Measurements from ENCODE around the gene ICAM5. TPM values are rescaled to one million over a fixed set of nuclear protein-coding genes. Genes with fewer than 3 reads are reported as not detected.

ICAM5 gene
- total RNA-seq, 1 donor from 2014 or later = 0.30 TPM

DNA sequence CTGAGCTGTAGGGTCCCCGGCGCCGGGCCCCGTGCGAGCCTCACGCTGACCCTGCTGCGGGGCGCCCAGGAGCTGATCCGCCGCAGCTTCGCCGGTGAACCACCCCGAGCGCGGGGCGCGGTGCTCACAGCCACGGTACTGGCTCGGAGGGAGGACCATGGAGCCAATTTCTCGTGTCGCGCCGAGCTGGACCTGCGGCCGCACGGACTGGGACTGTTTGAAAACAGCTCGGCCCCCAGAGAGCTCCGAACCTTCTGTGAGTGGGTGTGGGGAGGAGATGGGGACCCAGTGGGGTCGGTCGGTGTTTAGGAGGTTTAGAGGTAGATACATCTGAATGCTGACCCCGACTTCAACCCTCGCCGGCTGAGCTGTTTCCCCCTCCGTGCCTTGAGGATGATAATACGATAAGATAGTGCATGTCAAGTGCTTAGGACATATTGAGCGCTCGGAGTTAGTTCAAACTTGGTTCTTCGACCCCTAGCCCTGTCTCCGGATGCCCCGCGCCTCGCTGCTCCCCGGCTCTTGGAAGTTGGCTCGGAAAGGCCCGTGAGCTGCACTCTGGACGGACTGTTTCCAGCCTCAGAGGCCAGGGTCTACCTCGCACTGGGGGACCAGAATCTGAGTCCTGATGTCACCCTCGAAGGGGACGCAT lies 1.9 kb downstream of the ICAM5 start:
- ATAC-seq = peak; percentile 12
- DNase-seq (ENCODE audit: low spot score) = no peak

DNA sequence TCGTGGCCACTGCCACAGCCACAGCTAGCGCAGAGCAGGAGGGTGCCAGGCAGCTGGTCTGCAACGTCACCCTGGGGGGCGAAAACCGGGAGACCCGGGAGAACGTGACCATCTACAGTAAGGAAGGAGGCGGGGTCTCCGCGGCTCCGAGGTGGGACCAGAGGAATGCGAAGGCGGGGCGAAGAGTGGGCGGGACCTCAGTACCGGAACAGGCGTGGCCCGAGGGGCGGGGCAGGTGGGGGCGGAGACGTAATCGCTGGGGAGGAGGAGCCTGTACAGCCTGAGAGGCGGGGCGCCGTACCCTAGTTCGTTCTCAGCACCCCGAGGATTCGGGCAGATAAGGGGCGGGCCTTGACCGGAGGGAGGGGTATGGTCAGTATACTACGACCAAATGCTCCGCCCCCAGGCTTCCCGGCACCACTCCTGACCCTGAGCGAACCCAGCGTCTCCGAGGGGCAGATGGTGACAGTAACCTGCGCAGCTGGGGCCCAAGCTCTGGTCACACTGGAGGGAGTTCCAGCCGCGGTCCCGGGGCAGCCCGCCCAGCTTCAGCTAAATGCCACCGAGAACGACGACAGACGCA lies 2.5 kb downstream of the ICAM5 start:
- peak; percentile 71 for ATAC-seq
- peak; percentile 72 for DNase-seq (ENCODE audit: low spot score)

DNA sequence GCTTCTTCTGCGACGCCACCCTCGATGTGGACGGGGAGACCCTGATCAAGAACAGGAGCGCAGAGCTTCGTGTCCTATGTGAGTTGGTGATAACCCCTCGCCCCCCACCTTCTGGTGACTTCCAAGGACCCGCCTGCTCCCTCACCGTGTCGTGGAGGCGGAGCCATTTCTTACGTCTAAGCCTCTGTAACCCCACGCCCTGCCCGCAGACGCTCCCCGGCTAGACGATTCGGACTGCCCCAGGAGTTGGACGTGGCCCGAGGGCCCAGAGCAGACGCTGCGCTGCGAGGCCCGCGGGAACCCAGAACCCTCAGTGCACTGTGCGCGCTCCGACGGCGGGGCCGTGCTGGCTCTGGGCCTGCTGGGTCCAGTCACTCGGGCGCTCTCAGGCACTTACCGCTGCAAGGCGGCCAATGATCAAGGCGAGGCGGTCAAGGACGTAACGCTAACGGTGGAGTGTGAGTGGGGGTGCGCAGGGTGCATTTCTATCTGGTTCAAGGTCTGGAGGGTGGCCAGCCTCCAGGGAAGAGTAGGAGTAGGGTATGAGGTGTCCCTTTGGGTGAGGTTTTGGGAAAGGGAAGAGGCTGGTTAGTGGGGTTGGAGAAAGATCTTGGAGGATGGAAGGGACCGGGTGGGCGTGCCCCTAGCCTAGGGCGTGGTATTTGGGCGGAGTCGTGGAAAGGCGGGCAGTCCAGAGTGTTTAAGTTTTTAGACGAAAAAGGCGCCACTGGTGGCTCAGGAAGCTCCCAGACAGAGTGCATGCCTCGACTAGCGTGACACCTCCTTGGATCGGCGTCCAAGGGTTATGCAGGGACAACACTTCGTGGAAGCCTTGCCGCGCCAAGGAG lies 3.3 kb downstream of the ICAM5 start:
- ATAC-seq (no peak), DNase-seq (ENCODE audit: low spot score) (no peak)

DNA sequence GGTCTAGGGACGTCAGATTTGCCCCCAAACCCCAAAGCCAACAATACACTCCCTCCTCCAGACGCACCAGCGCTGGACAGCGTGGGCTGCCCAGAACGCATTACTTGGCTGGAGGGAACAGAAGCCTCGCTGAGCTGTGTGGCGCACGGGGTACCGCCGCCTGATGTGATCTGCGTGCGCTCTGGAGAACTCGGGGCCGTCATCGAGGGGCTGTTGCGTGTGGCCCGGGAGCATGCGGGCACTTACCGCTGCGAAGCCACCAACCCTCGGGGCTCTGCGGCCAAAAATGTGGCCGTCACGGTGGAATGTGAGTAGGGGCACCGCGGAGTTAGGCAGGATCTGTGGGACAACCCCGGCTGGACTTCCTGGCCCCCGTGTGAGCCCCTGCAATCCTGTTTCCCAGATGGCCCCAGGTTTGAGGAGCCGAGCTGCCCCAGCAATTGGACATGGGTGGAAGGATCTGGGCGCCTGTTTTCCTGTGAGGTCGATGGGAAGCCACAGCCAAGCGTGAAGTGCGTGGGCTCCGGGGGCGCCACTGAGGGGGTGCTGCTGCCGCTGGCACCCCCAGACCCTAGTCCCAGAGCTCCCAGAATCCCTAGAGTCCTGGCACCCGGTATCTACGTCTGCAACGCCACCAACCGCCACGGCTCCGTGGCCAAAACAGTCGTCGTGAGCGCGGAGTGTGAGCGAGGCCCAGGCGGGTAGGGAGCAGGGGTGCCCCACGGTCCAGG lies 4.0 kb downstream of the ICAM5 start:
- DNase-seq (ENCODE audit: low spot score) (no peak), ATAC-seq (no peak)

DNA sequence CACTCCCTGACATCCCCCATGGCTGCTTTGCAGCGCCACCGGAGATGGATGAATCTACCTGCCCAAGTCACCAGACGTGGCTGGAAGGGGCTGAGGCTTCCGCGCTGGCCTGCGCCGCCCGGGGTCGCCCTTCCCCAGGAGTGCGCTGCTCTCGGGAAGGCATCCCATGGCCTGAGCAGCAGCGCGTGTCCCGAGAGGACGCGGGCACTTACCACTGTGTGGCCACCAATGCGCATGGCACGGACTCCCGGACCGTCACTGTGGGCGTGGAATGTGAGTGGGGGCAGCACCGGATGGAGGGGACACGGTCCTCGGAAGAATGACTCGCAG lies 4.6 kb downstream of the ICAM5 start:
- DNase-seq (ENCODE audit: low spot score) (no peak), ATAC-seq (no peak)

DNA sequence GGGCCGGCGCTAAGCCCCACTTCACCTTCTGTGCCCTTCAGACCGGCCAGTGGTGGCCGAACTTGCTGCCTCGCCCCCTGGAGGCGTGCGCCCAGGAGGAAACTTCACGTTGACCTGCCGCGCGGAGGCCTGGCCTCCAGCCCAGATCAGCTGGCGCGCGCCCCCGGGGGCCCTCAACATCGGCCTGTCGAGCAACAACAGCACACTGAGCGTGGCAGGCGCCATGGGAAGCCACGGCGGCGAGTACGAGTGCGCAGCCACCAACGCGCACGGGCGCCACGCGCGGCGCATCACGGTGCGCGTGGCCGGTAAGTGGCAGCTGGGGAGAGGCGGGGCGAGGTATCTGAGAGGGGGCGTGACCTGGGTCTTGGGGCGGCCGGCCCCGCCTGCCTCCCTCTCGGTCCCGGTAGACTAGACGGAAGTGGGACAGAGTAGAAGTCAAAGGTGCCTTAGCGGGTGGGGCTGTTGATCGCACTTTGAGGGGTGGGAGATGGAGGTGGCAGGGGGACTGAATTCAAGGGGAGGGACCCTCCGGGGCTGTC lies 5.6 kb downstream of the ICAM5 start:
- peak; percentile 9 for ATAC-seq
- DNase-seq (ENCODE audit: low spot score) = no peak

DNA sequence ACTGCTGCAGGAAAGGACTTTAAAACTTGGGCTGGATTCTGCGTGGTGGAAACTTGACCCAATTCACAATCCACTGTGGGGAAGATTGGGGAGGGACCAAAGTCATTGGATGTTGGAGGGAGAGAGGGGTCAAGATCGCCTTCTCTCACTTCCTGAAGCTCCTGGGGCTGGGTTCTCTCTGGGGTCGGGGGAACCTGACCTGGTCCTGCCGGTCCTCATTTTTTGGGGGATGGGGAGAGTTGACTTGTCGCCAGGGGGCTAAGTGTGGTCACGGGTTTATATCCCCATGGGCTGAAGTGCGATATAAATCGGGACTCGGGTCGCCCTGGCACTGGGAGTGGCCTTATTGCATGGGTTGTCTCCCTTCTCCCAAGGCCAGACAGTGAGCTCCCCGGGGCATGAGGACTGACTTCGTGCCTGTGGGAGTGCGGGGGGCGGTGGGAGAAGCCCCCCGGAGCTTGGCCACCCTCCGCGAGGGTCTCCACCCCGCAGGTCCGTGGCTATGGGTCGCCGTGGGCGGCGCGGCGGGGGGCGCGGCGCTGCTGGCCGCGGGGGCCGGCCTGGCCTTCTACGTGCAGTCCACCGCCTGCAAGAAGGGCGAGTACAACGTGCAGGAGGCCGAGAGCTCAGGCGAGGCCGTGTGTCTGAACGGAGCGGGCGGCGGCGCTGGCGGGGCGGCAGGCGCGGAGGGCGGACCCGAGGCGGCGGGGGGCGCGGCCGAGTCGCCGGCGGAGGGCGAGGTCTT lies 6.3 kb downstream of the ICAM5 start:
- DNase-seq (ENCODE audit: low spot score) = no peak
- no peak for ATAC-seq

DNA sequence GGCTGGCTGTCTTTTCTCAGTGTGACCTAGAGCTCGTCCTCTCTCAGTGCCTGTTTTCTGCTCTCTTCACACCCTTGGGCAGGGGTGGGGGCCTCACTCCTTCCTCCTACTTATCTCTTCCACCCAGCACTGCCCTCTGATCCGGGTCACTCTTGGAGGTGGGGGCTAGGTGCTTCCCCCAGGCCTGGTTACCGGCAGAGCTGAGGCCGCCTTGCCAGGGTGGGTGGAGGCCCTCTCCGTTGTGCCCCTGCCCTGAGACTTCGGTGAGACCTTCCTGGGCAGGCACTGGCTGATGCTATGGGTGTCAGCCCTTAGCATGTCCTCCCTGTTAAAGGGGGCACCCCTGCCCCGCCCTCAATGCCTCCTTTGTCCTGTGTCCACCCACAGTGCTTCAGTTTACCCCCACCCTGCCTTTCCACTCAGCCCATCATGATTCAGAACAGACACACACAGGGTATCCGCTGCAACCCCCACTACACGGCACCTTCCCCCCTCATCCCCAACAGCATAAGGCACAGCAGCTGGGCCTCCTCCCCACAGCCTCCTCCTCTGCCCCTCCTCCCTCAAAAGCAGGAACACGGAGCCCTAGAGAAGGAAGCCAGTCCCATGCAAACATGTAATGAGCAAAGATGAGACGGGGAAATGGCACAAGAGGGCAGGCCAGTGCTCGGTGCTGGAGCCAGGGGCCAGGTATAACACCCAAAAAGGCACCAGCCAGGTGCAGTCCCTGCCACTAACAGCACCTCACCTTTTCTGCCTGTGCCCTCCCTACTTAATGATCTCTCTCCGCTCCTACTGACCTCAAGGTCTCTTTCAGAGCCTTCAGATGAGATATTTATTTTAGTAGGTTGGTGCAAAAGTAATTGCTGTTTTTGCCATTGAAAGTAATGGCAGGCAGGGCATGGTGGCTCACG lies 10.1 kb downstream of the ICAM5 start:
- ATAC-seq (peak; percentile 63), DNase-seq (ENCODE audit: low spot score) (no peak)

DNA sequence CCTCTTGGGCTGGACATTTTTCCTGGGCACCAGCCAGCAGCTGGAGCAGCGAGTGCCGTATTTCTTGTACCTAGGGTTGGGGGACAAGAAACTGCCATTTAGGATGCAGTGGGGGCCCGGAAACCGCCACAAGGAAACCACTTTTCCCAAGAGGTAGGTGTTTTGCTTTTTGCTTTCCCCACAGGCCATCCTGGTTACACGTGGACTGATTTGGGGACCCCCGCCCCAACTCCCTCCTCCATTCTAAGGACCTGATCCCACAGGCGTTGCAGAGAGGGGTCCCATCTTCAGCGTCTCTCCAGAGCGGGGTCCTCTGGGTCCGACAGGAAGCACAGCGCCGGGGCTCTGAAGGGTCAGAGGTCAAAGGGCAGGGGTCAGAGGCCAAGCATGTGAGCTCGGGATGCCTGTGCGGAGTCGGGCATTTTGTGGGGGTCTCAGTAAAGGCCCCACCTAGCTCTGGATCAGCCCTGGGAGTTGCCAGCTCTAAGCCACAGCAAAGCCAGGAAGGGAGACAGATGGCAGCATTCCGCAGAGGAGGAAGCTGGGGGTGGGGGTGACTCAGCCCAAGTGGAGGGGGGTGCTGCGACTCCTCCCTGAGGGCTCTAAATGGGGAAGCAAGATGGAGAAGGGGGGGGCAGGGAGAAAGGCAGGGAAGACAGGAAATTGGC lies 15.5 kb downstream of the ICAM5 start:
- DNase-seq (ENCODE audit: low spot score) (no peak), ATAC-seq (peak; percentile 44)

DNA sequence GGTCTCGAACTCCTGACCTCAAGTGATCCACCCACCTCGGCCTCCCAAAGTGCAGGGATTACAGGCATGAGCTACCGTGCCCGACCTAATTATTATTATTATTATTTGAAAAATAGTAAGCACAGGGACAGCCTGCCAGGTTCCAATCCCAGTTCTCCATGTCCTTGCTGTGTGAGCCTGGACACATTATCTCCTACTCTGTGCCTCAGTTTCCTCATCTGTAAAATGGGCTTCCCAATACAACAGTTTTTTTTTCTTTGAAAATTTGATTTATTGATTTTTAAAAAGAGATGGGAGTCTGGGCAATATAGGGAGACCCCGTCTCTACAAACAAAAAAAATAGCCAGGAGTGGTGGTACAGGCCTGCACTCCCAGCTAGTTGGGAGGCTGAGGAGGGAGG lies 16.6 kb downstream of the ICAM5 start:
- ATAC-seq (no peak), DNase-seq (ENCODE audit: low spot score) (no peak)

DNA sequence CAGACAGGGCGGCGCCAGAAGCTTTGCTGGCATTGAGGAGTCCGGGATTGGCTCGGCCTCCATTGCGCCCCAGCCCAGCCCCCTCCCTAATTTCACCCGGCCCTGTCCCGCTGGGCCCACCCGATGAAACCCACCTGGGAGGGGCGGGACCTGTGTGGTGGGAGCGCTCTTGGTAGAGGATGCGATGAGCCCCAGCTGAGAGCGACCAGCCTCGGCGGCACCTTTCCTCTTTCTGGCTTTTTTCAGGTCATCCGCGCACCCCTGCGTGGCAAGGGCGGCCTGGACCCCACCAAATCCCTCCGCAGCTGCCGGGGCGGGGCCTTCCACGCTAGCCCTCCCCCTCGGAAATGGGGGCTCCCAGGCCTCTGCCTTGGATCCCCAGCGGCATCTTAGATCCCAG lies 19.7 kb downstream of the ICAM5 start, which contains the start of gene ZGLP1:
TSS of gene ZGLP1 (minus strand) at position 393 of the 400 bp plus-strand sequence.
- peak; percentile 42 for DNase-seq (ENCODE audit: low spot score)
- ATAC-seq = no peak

DNA sequence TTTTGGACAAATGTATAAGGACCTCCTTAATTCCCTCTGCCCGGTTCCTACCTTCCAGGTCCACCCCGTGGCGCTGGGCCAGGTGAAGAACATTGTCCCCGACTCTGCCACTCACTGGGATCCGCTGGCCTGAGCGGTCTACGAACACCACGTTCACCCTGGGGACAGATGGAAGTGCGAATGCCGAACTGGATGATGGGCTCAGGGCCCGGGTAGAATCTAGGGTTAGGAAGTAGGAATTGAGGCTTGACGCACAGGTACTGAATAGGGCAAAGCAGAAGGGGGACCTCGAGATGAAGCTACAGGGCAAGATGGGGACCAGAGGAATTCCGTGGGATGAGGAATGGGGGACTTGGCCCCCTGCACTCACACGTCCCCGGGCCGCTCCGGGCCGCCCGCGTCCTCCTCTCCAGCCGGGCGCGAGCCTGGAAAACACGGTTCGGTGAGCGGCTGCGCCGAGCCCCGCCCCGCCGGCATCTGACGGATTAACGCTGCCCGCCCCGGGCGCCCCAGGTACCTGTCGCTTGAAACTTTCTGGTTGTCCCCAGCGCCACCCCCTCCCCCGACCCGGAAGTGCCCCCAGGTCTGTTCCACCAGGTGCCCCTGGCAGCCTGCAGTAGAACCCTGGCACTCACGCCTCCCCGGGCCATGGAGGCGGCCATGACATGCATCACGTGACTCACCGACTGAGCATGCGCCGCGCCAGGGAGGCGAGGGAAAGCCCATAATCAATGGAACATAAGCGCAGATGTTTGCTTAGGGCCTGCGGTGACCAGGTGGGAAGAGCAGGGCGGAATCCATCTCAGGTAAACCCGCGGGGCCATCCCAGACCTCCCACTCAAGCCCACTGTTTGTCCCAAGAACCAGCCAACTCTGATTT lies 25.8 kb downstream of the ICAM5 start, which contains the start of gene FDX2:
TSS of gene FDX2 (minus strand) at position 681 of the 880 bp plus-strand sequence. CDS start at position 662, 19 bp downstream.
- ATAC-seq (peak; percentile 90), DNase-seq (ENCODE audit: low spot score) (peak; percentile 92)

DNA sequence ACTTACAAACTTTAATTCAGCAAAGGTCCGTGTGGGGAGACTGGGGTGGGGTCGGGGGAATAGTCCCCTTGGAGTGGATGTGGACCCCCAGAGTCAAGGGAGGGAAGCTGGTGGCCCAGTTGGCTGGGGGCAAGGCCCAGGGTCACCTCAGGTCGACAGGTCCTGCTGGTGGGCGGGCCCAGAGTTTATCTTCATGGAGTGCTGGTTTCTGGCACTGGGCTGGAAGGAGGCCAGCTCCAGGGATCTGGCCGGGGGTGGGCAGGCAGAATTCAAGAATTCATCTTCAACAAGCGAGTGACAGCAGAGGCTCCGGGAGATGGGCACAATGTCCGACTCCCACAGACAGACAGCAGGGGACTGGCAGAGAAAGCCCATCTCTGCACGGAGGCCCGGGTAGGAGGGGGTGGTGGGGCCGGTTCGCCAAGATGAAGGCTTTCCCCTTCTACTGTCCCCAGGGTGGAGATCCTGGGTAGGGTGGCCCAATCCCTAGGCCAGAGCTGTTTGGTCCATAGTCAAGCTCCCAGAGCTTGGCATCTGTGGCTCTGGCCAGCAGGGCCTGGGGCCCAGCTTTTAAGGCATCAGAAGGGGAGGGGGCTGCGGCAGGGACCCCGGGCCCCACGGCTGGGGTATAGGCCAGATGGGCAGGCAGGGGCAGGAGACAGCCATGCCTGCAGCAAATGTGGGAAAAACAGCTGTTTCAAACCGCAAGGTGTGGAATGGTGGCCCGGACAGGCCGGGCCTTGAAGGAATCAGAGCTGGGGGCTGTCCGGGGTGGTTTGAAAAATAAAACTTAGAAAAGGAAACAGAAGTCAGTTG lies 26.7 kb downstream of the ICAM5 start:
- no peak for DNase-seq (ENCODE audit: low spot score)
- peak; percentile 21 for ATAC-seq

DNA sequence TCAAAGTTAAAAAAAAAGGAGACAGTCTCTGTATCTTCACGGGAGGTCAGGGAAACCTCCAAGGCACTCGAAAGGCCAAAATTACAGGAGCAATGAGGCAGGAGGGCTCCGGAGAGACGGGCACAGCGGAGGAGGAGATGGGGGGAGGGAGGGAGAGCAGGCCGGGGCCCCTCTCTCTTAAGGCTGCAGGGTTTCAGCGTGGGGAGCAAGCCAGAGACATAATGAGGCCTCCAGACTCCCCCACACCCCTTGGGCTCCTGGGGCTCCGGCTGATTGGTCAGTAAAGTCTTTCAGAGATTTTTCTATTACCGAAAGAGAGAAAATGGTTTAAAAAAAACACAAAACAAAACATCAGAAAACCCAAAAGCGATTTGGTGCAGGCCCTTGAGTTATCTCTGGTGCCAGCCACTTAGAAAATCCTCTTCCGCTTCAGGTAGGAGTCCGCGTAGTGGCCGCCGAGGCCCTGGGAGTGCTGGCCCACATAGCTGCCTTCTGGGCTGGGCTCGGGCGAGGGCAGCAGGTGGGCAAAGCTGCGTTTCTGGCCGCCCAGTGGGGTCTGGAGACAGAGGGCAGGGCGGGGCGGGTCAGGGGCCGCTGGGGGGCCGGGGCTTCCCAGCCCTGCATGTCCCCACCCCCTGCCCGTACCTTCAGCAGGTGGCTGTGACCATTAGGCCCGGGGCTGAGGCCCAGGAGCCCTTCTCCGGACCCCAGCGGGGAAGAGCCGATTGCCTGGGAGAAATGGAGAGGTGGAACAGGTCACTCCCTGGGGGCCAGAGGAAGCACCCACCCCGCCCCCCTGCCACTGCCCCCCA lies 27.5 kb downstream of the ICAM5 start:
- DNase-seq (ENCODE audit: low spot score) (no peak), ATAC-seq (no peak)

DNA sequence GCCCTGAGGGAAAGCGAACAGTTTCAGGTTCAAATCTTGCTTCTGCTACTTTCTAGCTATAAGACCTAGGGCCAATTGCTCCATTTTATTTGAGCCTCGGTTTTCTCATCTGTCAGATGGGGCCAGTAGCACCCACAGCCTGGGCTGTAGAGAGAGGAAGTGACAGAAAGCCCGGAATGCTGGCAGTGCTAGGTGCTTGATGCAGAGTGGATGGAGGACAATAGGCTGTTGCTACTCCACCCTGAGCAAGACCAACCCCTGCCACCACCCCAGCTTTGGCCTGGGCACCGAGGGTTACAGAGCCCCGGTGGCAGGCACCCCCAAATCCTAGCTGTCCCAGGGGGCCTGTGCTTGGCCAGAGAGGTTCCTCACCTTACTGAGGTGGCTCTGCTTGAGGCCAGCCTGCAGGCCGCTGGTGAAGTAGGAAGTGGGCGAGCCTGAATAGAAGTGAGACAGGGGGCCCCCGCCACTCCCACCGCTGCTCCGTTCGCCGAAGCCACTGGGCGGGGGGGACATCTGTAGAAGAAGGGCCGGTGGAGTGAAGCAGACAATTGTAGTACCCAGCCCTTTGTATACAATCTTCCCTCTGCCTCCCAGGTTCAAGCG lies 28.2 kb downstream of the ICAM5 start:
- no peak for ATAC-seq
- no peak for DNase-seq (ENCODE audit: low spot score)
